ENCODE results near the gene CIT.
"Not testable (repeated sequence)": the region's sequence is repeated elsewhere in the genome, so short reads cannot be mapped to it uniquely, and the experiment has no call there.

The CIT gene

DNA sequence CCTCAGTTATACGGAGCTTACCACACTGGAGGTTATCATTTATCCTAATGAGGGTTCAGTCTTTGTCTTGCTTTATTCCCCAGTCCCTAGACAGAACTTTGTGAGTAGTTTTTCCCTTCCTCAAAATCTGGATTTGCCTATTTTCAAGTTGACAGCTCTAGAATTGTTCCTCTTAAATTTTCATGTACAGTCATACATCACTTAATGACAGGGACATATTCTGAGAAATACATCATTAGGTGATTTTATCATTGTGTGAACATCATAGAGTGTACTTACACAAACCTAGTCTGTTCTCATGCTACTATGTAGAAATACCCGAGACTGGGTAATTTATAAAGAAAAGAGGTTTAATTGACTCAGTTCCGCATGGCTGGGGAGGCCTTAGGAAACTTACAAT is 206.1 kb downstream of the CIT start:
- no peak for DNase-seq

DNA sequence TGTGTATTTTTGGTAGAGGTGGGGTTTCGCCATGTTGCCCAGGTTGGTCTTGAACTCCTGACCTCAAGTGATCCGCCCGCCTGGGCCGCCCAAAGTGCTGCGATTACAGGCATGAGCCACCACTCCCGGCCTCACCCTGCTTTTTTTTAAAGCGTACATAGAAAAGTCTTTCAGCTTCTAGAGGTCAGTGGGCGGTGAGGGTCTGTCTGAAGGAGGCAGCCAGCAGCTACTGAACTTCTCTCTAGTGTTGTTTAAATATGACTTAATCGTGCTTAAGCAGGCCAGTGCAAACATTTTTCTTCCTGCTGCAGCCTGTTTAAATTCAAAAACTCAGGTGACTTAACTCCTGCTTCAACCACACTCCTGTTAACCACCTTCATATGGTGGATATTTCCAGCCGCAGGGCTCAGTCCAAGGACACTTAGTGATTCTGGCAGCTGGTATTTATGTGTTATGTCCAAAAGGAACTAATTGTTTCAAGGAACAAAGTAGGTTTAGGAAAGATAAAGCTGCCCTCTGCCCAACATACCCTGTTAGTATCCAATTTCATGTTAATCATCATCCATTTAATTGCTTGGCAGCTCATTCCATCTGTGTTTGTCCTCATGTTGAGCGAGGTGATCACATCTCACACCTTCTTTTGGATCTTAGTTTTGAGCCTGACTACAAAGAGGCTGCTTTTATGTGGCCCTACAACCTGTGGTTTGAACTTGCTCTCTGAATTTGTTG is 207.2 kb downstream of the CIT start:
- no peak for DNase-seq

DNA sequence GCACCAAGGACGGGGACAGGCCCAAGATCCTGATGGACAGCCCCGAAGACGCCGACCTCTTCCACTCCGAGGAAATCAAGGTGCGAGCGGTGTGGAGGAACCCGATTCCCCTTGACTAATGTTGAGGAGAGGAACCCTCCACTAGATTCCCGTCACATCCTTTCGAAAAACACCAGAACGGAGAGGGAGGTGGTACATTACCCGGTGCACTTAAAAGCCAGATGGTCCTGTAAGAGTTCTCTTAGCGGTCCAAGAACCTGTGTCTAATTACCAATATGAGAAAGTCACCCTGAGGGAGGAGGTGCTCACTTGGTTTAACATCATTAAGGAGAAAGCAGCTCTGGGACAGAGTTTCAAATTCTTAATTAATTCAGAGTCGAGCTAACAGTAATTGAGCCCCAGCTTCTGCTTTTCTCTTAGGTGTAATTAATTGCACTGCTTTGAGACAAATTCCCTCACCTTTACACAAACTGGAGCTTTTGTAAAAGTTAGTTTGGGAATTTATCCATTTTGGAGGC is 208.7 kb downstream of the CIT start:
- peak in 1 of 4 experiments; percentile 10 for DNase-seq

DNA sequence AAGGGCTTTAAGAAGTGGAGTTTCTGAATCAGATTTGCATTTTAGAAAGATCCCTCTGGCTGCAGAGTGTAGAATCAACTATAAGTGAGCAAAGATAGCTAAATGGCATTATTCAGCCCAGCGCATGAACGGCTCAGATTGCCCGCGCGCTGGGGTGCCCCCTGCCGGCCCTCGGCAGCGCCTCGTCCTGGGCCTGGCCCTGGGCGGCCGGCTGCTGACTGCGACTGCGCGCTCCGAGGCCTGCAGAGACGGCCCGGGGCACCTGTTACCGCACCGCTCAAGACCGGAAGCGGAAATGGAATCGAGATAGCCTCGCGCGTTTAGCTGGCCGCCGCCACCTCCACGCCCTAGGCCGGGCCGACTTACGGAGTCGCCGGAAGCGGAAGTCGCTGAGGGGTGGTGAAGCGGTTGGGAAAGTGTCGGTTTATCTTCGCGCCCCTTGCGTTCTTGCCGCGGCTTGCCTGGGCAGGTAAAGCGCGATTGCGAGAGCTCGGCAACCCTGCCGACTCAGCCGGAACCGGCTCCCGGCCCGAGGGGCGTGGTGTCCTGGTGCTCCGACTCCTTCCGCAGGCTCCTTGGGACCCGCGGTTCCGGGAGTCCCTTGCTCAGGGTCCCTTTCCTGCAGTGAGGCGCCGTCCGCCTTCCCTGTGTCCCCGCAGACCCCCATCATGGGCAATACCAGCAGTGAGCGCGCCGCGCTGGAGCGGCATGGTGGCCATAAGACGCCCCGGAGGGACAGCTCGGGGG is 209.4 kb downstream of the CIT start, which contains the start of gene PRKAB1:
TSS of gene PRKAB1 (plus strand) at position 557 of the 747 bp plus-strand sequence. CDS start at position 669, 112 bp downstream.
- DNase-seq: peak; percentile 98 to 99 (median 99)

DNA sequence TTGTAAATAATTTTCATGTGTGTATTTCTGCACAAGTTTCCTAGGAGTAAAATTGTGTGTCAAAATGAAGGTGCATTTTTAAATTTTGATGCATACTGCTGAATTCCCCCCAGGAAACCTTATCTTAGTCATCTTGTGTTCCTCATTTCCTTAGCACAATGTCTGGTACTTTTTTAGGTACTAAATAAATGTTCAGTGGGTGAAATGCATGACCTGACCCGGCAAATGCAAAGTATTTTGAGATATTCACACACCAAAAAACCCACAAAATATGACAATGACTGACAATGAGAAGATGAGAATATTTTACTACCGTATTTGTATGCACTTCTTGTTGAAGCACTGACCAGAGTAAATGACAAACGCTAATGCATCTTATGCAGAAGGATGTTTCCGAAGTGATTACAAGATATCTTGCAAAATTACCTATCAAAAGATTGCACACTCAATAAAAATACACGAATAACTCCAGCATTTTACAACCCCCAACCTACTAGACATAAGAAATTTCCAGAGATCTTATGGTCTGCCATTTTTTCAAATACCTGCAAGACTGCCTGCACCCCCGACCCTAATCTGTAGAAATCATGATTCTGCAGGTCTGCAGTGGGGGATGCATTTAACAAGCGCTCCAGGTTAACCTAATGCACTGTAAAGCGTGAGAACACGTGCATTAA is 210.1 kb downstream of the CIT start:
- peak in 3 of 4 experiments; percentile 8 to 36 (median 35) for DNase-seq

DNA sequence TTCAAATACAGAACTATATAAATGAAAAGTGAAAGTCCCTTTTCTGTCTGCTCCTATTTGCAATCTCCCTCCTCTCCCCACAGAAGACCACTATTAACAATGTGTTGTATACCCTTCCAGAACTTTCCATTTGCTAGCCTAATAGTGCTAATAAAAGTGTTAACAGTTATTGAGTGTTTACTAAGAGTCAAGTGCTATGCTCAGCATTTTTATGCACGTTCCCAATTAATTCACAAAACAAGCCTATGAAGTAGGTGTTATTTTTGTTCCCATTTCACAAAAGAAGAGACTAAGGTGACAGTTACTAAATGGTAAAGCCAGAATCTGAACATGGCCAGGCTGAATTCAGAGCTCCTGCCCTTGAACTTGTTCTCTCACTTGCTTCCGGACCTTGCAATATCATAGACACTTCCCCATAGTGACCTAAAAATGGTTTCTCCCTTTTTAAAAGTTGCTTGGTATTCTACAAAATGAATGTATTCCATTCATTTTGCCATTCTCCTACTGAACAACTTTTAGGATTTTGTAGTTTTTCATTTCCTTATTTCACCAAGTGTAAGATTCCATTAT is 210.8 kb downstream of the CIT start:
- DNase-seq: peak; percentile 31 to 69 (median 52)

DNA sequence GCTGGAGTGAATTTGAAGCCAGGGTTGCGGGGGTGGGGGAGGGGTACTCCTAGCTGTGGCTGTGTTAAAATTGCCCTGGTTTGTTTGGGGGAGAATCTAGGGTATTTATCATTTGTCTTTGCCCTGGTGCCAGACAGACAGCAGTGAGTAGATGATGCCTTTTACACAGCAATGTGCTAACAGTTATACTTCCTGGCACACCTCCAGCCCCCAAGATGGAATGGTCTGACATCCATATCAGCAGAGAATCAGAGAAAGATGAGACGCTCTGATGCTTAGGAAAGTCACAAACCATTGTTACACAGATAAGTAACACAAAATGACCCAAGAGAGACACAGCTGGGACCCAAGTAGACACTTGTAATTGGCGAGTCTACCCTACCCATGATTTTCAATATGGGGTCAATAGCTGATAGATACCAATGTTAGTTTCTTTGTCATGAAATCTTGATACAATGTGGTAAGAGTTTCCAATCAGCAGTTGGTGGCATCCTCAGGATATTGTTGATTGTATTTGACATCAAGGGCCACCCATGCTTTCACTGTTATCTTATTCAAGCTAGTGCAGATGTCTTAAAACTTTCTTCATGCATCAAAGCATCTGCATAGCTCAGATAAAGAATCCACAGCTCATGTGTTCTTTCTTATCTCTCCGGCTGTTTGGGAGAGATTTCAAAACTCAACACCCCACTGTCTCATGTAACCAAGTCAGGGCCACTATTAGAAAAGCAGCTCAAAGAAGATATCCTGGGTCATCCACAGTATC is 211.8 kb downstream of the CIT start:
- DNase-seq: no peak

DNA sequence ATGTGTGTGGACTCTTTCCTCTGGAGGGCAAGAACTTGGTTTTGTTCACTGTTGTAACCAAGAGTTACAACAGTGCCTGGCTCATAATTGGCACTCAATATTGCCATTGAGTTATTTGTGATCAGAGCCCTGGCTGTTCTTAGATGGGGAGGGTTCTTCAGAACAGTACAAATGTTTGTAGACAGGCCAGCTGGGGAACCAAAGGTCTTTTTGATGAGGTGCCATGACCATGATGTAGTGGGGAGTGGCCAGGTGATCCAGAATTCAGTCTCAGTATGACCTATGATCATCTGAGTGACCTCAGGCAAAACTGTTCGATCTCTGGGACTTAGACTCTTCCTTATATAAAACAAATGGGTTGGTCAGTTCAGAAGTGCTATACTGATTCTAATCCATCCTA is 212.5 kb downstream of the CIT start:
- DNase-seq: no peak

DNA sequence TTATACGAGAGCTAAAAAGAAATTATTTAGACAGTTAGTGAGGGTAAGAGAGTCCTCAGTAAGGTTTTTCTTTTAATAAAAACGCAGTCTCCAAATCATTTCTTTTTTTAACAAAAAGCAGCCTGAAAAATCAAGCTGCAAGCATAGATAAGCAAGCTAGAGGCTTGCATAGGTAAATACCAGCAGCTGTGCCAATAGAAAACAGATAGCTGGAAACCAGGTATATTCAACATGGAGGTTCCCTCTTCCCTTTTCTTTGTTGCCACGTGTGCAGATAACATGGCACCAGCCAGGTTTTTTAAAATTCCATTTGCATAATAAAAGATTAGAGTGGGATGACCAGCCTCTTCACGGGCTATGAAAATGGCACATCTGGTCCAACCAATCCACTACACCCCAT is 215.2 kb downstream of the CIT start:
- DNase-seq: no peak

DNA sequence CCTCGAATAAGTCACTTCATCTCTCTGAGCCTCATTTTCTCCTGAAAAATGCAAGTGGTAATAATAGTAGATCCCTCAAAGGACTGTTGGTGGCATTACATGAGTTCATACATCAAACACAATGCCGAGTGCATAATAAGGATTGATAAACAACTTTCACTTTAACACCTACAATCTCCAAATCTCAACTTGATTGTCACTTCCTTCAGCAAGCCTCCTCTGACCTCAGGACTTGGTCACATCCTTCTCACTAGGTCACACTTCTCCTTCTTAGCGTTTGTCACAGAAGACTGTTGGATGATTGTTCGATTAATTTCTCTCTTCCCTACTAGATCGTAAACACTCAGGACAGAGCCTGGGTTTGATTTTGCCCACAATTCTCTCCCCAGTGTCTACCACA is 217.0 kb downstream of the CIT start:
- peak; percentile 25 to 52 (median 40) for DNase-seq

DNA sequence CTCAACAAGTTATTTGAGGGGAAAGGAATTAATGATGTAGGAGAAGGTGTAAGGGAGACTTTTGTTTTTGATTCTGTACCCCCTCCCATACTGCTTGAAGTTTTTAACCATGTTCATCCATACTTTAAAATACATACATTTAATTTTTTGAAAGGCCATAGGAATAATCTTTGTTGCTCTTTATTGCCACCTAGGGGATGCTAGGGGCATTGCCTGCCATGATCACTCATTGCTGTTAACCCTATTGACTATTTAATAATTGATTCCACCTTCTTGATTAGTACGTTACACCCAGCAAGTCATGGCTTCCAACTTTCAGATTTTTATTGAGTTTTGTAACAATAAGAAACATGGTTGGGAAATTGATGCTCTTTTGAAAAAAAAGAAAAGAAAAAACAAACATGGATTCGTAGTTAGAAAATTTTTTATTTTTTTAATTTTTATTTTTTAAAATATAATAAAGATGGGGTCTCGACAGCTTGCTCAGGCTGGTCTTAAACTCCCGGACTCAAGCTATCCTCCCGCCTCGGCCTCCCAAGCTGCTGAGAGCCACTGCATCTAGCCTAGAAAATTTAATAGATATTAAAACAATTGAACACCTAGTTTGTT is 217.7 kb downstream of the CIT start:
- peak; percentile 59 to 67 (median 64) for DNase-seq

DNA sequence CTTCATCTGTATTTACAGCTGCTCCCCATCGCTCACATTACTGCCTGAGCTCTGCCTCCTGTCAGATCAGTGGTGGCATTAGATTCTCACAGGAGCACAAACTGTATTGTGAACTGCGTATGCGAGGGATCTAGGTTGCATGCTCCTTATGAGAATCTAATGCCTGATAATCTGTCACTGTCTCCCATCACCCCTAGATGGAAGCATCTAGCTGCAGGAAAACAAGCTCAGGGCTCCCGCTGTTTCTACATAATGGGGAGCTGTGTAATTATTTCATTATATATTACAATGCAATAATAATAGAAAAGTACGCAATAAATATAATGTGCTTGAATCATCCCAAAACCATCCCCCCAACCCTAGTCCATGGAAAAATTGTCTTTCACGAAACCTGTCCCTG is 219.0 kb downstream of the CIT start:
- DNase-seq: not testable (repeated sequence)

DNA sequence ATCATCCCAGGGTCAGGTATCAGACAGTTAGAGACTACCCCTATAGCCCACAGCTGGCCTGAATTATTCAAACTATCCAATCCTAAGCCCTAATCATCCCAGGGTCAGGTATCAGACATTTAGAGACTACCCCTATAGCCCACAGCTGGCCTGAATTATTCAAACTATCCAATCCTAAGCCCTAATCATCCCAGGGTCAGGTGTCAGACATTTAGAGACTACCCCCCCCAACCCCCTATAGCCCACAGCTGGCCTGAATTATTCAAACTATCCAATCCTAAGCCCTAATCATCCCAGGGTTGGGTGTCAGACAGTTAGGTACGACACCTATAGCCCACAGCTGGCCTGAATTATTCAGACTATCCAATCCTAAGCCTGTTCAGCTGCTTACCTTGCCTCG is 220.1 kb downstream of the CIT start:
- DNase-seq: not testable (repeated sequence)

DNA sequence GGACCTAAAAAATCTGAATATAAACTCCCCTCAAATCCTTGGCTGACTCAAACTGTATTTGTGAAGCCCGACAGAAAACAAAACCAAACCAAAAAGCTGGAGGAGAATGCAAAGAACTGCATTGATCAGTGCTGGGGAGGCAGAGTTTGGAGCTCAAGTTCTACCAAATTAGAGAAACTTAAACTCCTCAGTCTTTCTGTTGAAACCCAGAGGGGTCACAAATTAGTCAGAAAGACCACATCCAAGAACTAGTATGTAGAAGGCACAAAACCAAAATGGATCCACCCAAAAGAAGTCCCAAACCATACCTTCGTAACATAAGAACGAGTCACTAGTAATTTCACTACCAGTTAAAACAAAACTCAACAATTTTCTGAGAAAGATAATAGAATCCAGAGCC is 224.5 kb downstream of the CIT start:
- DNase-seq: no peak

DNA sequence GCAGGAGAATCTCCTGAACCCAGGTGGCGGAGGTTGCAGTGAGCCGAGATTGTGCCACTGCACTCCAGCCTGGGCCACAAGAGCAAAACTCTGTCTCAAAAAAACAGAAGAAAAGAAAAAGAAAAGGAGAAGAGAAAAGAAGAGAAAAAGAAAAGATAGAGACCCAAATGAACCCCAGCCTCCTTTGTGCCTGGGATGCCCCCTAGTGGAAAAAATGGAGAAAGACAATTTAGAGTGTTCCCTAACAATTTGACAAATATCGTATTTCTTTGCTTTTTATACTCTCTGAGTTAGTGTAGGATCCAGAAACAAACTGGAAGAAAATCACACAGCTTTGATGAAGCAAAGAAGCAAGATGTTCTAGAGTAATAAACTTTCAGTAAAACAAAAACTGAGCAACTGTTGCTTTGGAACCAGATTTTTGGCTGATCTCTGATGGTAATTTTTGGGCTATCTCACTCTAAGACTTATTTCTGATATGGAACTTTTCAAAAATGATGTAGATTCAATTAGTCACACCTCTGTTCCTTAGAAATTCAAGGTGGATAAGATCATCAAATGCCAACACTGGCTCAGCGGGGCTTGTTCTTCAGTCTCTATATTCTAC is 227.8 kb downstream of the CIT start:
- peak in 3 of 4 experiments; percentile 21 to 53 (median 29) for DNase-seq

DNA sequence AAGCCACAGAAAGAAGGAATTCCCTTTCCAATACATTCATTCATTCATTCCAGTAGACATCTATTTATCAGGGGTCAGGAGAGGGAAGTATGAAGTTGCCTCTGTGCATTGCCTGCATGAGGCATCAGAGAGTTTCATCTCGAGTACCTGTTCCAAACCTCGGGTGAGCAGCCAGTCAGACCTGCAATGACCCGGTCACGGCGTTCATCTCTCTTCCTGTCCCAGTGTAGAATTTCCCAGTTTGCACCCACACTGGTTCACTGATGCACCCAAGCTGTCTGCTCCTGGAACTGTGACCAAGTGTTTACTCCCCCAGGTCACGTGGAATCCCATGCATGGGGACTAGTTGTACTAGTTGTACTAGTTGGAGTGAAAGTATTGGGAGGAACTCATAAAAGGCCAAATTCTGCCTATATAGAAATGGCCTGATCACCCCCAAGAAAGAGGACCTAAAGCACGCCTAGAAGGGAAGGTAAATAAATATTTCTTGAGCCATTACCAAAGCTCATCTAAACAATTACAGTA is 231.5 kb downstream of the CIT start:
- no peak for DNase-seq

DNA sequence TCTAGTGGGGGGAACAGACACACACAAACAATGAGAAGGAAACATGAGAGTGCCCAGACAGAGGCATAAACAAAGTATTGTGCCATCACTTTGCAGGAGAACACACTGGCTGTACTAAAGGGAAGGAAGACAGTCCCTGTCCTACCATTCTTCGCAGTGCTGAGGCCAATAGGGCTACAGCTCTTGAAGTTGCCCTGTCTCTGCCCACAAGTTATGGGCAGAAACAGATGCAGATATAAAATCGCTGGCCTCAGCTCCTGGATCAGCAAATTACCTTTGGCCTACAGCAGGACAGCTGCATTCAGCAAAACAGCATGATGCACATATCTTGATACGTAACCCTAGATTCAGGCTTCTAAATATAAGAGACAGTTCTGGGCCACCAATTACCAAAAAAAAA is 232.2 kb downstream of the CIT start:
- no peak for DNase-seq

DNA sequence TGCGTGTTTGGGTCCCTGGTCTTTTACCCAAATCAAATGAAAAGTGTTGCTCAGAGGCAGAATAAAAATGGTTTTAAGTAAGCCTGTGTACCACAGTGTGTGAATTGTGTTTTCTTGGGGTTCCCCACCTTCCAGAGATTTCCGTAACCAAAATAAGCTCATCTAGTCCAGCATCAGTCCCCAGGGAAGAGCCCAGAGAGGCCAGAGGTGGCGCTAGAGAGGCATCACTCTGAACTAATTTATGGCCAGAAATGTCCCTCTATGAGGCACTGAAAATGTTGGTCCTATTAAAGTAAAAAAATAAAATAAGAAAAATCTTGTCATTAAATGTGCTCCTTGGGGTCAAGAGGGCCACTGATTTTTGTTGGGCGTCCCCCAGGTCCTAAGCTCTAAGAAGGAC is 234.1 kb downstream of the CIT start:
- DNase-seq: peak in 1 of 4 experiments; percentile 6

Data from suppressor macrophage (primary cell).